H9 (cell line): ENCODE measurements around the gene SRPK2. TPM values are rescaled to one million over a fixed set of nuclear protein-coding genes. Genes with fewer than 3 reads are reported as not detected.

Experiments used
- DNase-seq: peaks from one replicate; pipeline ENCODE4 v3.0.0-alpha.2; 2017
- H2AFZ ChIP-seq: one replicate; pipeline ENCODE4 v1.6.1; 2013; ENCODE audit warnings: mild to moderate bottlenecking, low read length, control low read depth, moderate library complexity
- H2AK5ac ChIP-seq: 2 replicates; pipeline ENCODE4 v1.6.1; 2013; ENCODE audit warnings: low read length, control low read depth, mixed read lengths; ENCODE audit not compliant: insufficient read length
- H2BK120ac ChIP-seq: one replicate; pipeline ENCODE4 v1.6.1; 2013; ENCODE audit warnings: low read depth, mild to moderate bottlenecking, low read length, control low read depth, inconsistent platforms; ENCODE audit not compliant: poor library complexity, severe bottlenecking
- H2BK12ac ChIP-seq: 2 replicates; pipeline ENCODE4 v1.6.1; 2013; ENCODE audit warnings: low read length, control low read depth, mixed read lengths, low read depth; ENCODE audit not compliant: insufficient read length
- H2BK15ac ChIP-seq: 2 replicates; pipeline ENCODE4 v1.6.1; 2013; ENCODE audit warnings: low read depth, low read length, control low read depth
- H2BK20ac ChIP-seq: one replicate; pipeline ENCODE4 v1.6.1; 2013; ENCODE audit warnings: low read depth, mild to moderate bottlenecking, low read length, control low read depth, inconsistent platforms; ENCODE audit not compliant: poor library complexity, severe bottlenecking
- H2BK5ac ChIP-seq: 2 replicates; pipeline ENCODE4 v1.6.1; 2013; ENCODE audit warnings: low read length, control low read depth, mixed read lengths; ENCODE audit not compliant: insufficient read length
- H3K14ac ChIP-seq: 2 replicates; pipeline ENCODE4 v1.6.1; 2013; ENCODE audit warnings: low read length, control low read depth; ENCODE audit not compliant: insufficient read depth
- H3K18ac ChIP-seq: 2 replicates; pipeline ENCODE4 v1.6.1; 2013; ENCODE audit warnings: low read depth, mild to moderate bottlenecking, mixed read lengths, low read length, control low read depth; ENCODE audit not compliant: insufficient read length
- H3K23ac ChIP-seq: 2 replicates; pipeline ENCODE4 v1.6.1; 2013; ENCODE audit warnings: low read length, control low read depth, mixed read lengths, low read depth; ENCODE audit not compliant: insufficient read length
- H3K23me2 ChIP-seq: 2 replicates; pipeline ENCODE4 v1.6.1; 2013; ENCODE audit warnings: low read depth, mild to moderate bottlenecking, mixed read lengths, low read length, control low read depth; ENCODE audit not compliant: insufficient read length, poor library complexity, severe bottlenecking
- H3K27ac ChIP-seq: 2 replicates; pipeline ENCODE4 v1.5.1; 2013; ENCODE audit warnings: low read length, control low read depth, mixed read lengths, low read depth; ENCODE audit not compliant: insufficient read length
- H3K27me3 ChIP-seq: 2 replicates; pipeline ENCODE4 v1.6.1; 2013; ENCODE audit warnings: low read length, control low read depth, inconsistent platforms; ENCODE audit not compliant: insufficient read depth
- H3K4ac ChIP-seq: 2 replicates; pipeline ENCODE4 v1.6.1; 2013; ENCODE audit warnings: low read depth, mild to moderate bottlenecking, control low read depth, inconsistent platforms, low read length, moderate library complexity
- H3K4me1 ChIP-seq: 2 replicates; pipeline ENCODE4 v1.6.1; 2013; ENCODE audit warnings: low read length, control low read depth, inconsistent platforms; ENCODE audit not compliant: insufficient read depth
- H3K4me2 ChIP-seq: 2 replicates; pipeline ENCODE4 v1.6.1; 2013; ENCODE audit warnings: low read length, control low read depth, mixed read lengths; ENCODE audit not compliant: insufficient read length, insufficient read depth
- H3K56ac ChIP-seq: 2 replicates; pipeline ENCODE4 v1.6.1; 2013; ENCODE audit warnings: low read depth, mild to moderate bottlenecking, mixed read lengths, low read length, control low read depth; ENCODE audit not compliant: insufficient read length
- H3K79me1 ChIP-seq: 2 replicates; pipeline ENCODE4 v1.6.1; 2013; ENCODE audit warnings: low read depth, mild to moderate bottlenecking, moderate library complexity, low read length, control low read depth, inconsistent platforms; ENCODE audit not compliant: insufficient read depth, poor library complexity, severe bottlenecking
- H3K79me2 ChIP-seq: 2 replicates; pipeline ENCODE4 v1.6.1; 2013; ENCODE audit warnings: low read length, control low read depth, inconsistent platforms; ENCODE audit not compliant: insufficient read depth
- H3K9ac ChIP-seq: 2 replicates; pipeline ENCODE4 v1.6.1; 2013; ENCODE audit warnings: low read length, control low read depth, mixed read lengths; ENCODE audit not compliant: insufficient read length; ENCODE audit errors: extremely low read depth
- H3K9me3 ChIP-seq: one replicate; pipeline ENCODE4 v1.6.1; 2013; ENCODE audit warnings: low read depth, low read length, inconsistent platforms; ENCODE audit not compliant: control insufficient read depth
- H3T11ph ChIP-seq: one replicate; pipeline ENCODE4 v1.6.1; 2013; ENCODE audit warnings: mild to moderate bottlenecking, low read length, control low read depth, inconsistent platforms
- H4K20me1 ChIP-seq: one replicate; pipeline ENCODE4 v1.6.1; 2013; ENCODE audit not compliant: control insufficient read depth, insufficient read length, insufficient read depth
- H4K5ac ChIP-seq: 2 replicates; pipeline ENCODE4 v1.6.1; 2013; ENCODE audit warnings: low read depth, mild to moderate bottlenecking, mixed read lengths, low read length, control low read depth; ENCODE audit not compliant: insufficient read length
- H4K8ac ChIP-seq: replicated peaks from 2 replicates; pipeline ENCODE4 v1.6.1; 2013; ENCODE audit warnings: low read length, control low read depth, mixed read lengths, low read depth; ENCODE audit not compliant: insufficient read length
- H4K91ac ChIP-seq: 2 replicates; pipeline ENCODE4 v1.6.1; 2013; ENCODE audit warnings: low read depth, mild to moderate bottlenecking, moderate library complexity, mixed read lengths, low read length, control low read depth; ENCODE audit not compliant: insufficient read length
- H3K27ac Mint-ChIP-seq, 3 experiments: 2 replicates in 2 of 3; 3 replicates in 1 of 3; pipeline ENCODE4 v1.8.0; 2020 to 2021; ENCODE audit warnings: mixed read lengths in 3 of 3, mild to moderate bottlenecking in 1 of 3, moderate library complexity in 1 of 3
- H3K27me3 Mint-ChIP-seq: 2 replicates; pipeline ENCODE4 v1.8.0; 2021; ENCODE audit warnings: low read depth, mild to moderate bottlenecking, moderate library complexity, mixed read lengths
- H3K36me3 Mint-ChIP-seq, 3 experiments: 2 replicates in 2 of 3; 3 replicates in 1 of 3; pipeline ENCODE4 v1.8.0; 2020 to 2021; ENCODE audit warnings: low read depth in 3 of 3, mixed read lengths in 3 of 3; ENCODE audit not compliant: insufficient read depth in 1 of 3
- H3K4me1 Mint-ChIP-seq, 2 experiments: 2 replicates each; pipeline ENCODE4 v1.8.0; 2020; ENCODE audit warnings: mixed read lengths in 2 of 2
- H3K4me3 Mint-ChIP-seq, 2 experiments: 2 replicates in 1 of 2; 3 replicates in 1 of 2; pipeline ENCODE4 v1.8.0; 2020 to 2021; ENCODE audit warnings: mild to moderate bottlenecking in 2 of 2, mixed read lengths in 2 of 2, moderate library complexity in 1 of 2
- H3K9me3 Mint-ChIP-seq, 2 experiments: 2 replicates in 1 of 2; 3 replicates in 1 of 2; pipeline ENCODE4 v1.8.0; 2020; ENCODE audit warnings: mild to moderate bottlenecking in 2 of 2, mixed read lengths in 2 of 2, moderate library complexity in 1 of 2
- WGBS: extraction: QIAGEN DNeasy Blood & Tissue Kit; methylation state at CpG from one replicate; pipeline ENCODE4 v1.1.7; 2013; ENCODE audit warnings: missing lambda C conversion rate, low lambda C conversion rate, mixed read lengths; ENCODE audit not compliant: insufficient read length; ENCODE audit errors: extremely low coverage; 5-methylcytosine and 5-hydroxymethylcytosine counted together
- total RNA-seq: library from RNA; stranded (reverse); gene quantifications from 2 replicates; pipeline ENCODE4 v1.2.1, GENCODE V29; 2021
- TF ChIP-seq, protein P1 (sequence below): fragments of 200-600 bp; sonication (generic); conservative IDR thresholded peaks from 3 replicates; pipeline ENCODE4 v1.8.0; 2021; ENCODE audit warnings: antibody characterized with exemption, mild to moderate bottlenecking

SRPK2 gene
- total RNA-seq, 1 experiment from 2014 or later, result 41.1 TPM

DNA sequence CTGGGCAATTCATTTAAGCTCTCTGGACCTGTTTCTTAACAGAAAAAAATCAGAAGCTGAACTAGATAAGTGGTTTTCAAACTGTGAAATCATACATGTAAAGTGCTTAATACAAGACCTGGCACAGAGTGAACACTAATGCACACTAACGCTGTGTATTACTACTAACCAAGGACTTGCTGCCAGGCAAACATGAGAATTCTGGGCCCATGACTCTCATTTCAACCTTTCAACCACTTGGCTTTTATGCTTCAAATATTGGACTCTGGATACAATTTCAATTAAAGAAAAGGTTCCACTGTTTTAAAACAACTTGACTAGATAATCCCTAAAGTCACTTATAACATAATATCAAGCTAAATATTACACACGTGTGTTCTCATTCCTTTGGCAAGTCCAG lies 73.4 kb downstream of the SRPK2 start:
- H3T11ph ChIP-seq, result no peak overlapping the region
- H3K27ac ChIP-seq, result no peak overlapping the region
- H3K23me2 ChIP-seq, result no peaks in the 10 kb centered on the region
- DNase-seq, result no peak
- no peak overlapping the region for H2AFZ ChIP-seq
- H3K9me3 ChIP-seq, result no peaks in the 10 kb centered on the region
- H2AK5ac ChIP-seq, result no peak overlapping the region
- no peak overlapping the region for H4K8ac ChIP-seq
- no peak overlapping the region for H2BK5ac ChIP-seq
- H3K4me2 ChIP-seq, result no peak overlapping the region
- TF ChIP-seq, protein P1, sequence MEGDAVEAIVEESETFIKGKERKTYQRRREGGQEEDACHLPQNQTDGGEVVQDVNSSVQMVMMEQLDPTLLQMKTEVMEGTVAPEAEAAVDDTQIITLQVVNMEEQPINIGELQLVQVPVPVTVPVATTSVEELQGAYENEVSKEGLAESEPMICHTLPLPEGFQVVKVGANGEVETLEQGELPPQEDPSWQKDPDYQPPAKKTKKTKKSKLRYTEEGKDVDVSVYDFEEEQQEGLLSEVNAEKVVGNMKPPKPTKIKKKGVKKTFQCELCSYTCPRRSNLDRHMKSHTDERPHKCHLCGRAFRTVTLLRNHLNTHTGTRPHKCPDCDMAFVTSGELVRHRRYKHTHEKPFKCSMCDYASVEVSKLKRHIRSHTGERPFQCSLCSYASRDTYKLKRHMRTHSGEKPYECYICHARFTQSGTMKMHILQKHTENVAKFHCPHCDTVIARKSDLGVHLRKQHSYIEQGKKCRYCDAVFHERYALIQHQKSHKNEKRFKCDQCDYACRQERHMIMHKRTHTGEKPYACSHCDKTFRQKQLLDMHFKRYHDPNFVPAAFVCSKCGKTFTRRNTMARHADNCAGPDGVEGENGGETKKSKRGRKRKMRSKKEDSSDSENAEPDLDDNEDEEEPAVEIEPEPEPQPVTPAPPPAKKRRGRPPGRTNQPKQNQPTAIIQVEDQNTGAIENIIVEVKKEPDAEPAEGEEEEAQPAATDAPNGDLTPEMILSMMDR, result no peak
- H4K91ac ChIP-seq, result no peak overlapping the region
- H3K9ac ChIP-seq, result no peak overlapping the region
- no peak overlapping the region for H2BK120ac ChIP-seq
- H3K4ac ChIP-seq, result no peak overlapping the region
- H3K79me1 ChIP-seq, result peaks cover 7% of the 10 kb centered on the region
- no peaks in the 10 kb centered on the region for H4K20me1 ChIP-seq
- H3K14ac ChIP-seq, result no peak overlapping the region
- no peak overlapping the region for H3K23ac ChIP-seq
- H3K18ac ChIP-seq, result no peak overlapping the region
- no peak overlapping the region for H2BK15ac ChIP-seq
- no CpG with 5 or more reads among the region's 2 CpGs for WGBS
- no peak overlapping the region for H3K4me3 Mint-ChIP-seq
- no peaks in the 10 kb centered on the region for H3K9me3 Mint-ChIP-seq
- no peak overlapping the region for H2BK20ac ChIP-seq
- H3K27me3 Mint-ChIP-seq, result no peaks in the 10 kb centered on the region
- peaks cover 5% of the 10 kb centered on the region; the same call in 1 of the 2 replicates for H3K79me2 ChIP-seq
- no peak overlapping the region for H3K56ac ChIP-seq
- H3K4me1 Mint-ChIP-seq, result peaks cover 2 to 6% of the 10 kb centered on the region in 2 experiments; a peak in 3 of 4 replicates
- no peaks in the 10 kb centered on the region; the same call in 1 of the 2 replicates for H3K4me1 ChIP-seq
- no peaks in the 10 kb centered on the region for H3K27me3 ChIP-seq
- H4K5ac ChIP-seq, result no peak overlapping the region
- no peak overlapping the region for H3K27ac Mint-ChIP-seq
- peaks cover 0 to 2% (median 0%) of the 10 kb centered on the region in 3 experiments; a peak in 1 of 7 replicates for H3K36me3 Mint-ChIP-seq
- no peak overlapping the region for H2BK12ac ChIP-seq
